Small intestine (tissue), 4 donors: ENCODE data around the gene PPTC7. TPM values are rescaled to one million over a fixed set of nuclear protein-coding genes. Genes with fewer than 3 reads are reported as not detected.

ENCODE experiments used
- polyA plus RNA-seq, 4 donors: library from polyadenylated mRNA; stranded (reverse) in 3 of 4; unstranded in 1 of 4; fragments of 200-250 nt in 3 of 4; fragments of 120-200 nt in 1 of 4; gene quantifications; one replicate each; pipeline versions ENCODE4 v1.2.1 to v1.2.3, GENCODE V29; 2013
- donor health status: healthy with polysubstance abuse.
- donor health status: Bipolar disorder and iron deficiency.
- donor health status: healthy.

The PPTC7 gene
- polyA plus RNA-seq, 4 donors: 8.6 to 21.5 (median 12.0) TPM

Other genes with a start within 250 kb of the PPTC7 start
- gene ANAPC7, start 179.6 kb downstream of the PPTC7 start, polyA plus RNA-seq: 10 to 100 TPM; 15.4 to 44.9 (median 24.0) TPM
- 100 to 1,000 TPM; 324 to 507 (median 390) TPM for gene ARPC3, start 133.0 kb downstream of the PPTC7 start, polyA plus RNA-seq
- gene GPN3, start 115.1 kb downstream of the PPTC7 start, polyA plus RNA-seq: 10 to 100 TPM in 2 of 4 donors, 1 to 10 TPM in 2; 5.4 to 20.9 (median 11.0) TPM
- 1 to 10 TPM in 3 of 4 donors, under 1 TPM in 1; 0.45 to 6.6 (median 2.7) TPM for gene FAM216A, start 114.5 kb downstream of the PPTC7 start, polyA plus RNA-seq
- gene VPS29, start 81.2 kb downstream of the PPTC7 start, polyA plus RNA-seq: 100 to 1,000 TPM; 159 to 252 (median 170) TPM
- under 1 TPM in 2 of 4 donors, not detected in 2; 0.24 to 0.61 TPM for gene RAD9B, start 81.0 kb downstream of the PPTC7 start, polyA plus RNA-seq
- 10 to 100 TPM in 1 of 4 donors, 1 to 10 TPM in 2, under 1 TPM in 1; 0.67 to 25.2 (median 3.6) TPM for gene TCTN1, start 30.8 kb upstream of the PPTC7 start, polyA plus RNA-seq
- gene HVCN1, start 105.8 kb upstream of the PPTC7 start, polyA plus RNA-seq: 1 to 10 TPM; 1.9 to 4.7 (median 3.5) TPM
- 100 to 1,000 TPM; 135 to 464 (median 299) TPM for gene PPP1CC, start 159.6 kb upstream of the PPTC7 start, polyA plus RNA-seq